Endodermal cell (in vitro differentiated cells): ENCODE results near the gene SOX8. TPM values are rescaled to one million over a fixed set of nuclear protein-coding genes. Genes with fewer than 3 reads are reported as not detected.

Experiments
- DNase-seq: peaks from one replicate; pipeline ENCODE4 v3.0.0-alpha.2; 2017
- H3K27ac ChIP-seq: 2 replicates; pipeline ENCODE4 v1.5.1; 2013; ENCODE audit warnings: mild to moderate bottlenecking, low read depth, low read length, moderate library complexity
- H3K27me3 ChIP-seq: 2 replicates; pipeline ENCODE4 v1.6.1; 2013; ENCODE audit warnings: mild to moderate bottlenecking, low read length, moderate library complexity; ENCODE audit not compliant: insufficient read depth, control insufficient read depth, poor library complexity, severe bottlenecking
- H3K36me3 ChIP-seq: 2 replicates; pipeline ENCODE4 v1.7.0; 2013; ENCODE audit warnings: mild to moderate bottlenecking, low read length, moderate library complexity; ENCODE audit not compliant: control insufficient read depth, insufficient read depth
- H3K4me1 ChIP-seq: one replicate; pipeline ENCODE4 v1.7.0; 2013; ENCODE audit warnings: low read length; ENCODE audit not compliant: control insufficient read depth, insufficient read depth
- H3K4me3 ChIP-seq: 2 replicates; pipeline ENCODE4 v1.5.1; 2013; ENCODE audit warnings: mild to moderate bottlenecking, low read length, moderate library complexity
- H3K9ac ChIP-seq: 2 replicates; pipeline ENCODE4 v1.6.1; 2013; ENCODE audit warnings: mild to moderate bottlenecking, low read length, moderate library complexity; ENCODE audit not compliant: poor library complexity, severe bottlenecking; ENCODE audit errors: extremely low read depth
- H3K9me3 ChIP-seq: 2 replicates; pipeline ENCODE4 v1.6.1; 2013; ENCODE audit warnings: mild to moderate bottlenecking, low read length, moderate library complexity; ENCODE audit not compliant: control insufficient read depth
- H3K27ac Mint-ChIP-seq: 2 replicates; pipeline ENCODE4 v1.8.0; 2020; ENCODE audit warnings: mixed read lengths
- H3K27me3 Mint-ChIP-seq: 2 replicates; pipeline ENCODE4 v1.8.0; 2021; ENCODE audit warnings: mild to moderate bottlenecking, mixed read lengths; ENCODE audit not compliant: insufficient read depth
- H3K36me3 Mint-ChIP-seq: 2 replicates; pipeline ENCODE4 v1.8.0; 2020; ENCODE audit warnings: low read depth, mixed read lengths
- H3K4me1 Mint-ChIP-seq: 2 replicates; pipeline ENCODE4 v1.8.0; 2020; ENCODE audit warnings: mixed read lengths
- H3K4me3 Mint-ChIP-seq: 2 replicates; pipeline ENCODE4 v1.8.0; 2020; ENCODE audit warnings: mild to moderate bottlenecking, moderate library complexity, mixed read lengths
- H3K9me3 Mint-ChIP-seq: 2 replicates; pipeline ENCODE4 v1.8.0; 2020; ENCODE audit warnings: mild to moderate bottlenecking, mixed read lengths
- WGBS, 2 experiments: methylation state at CpG; one replicate each; pipeline versions ENCODE4 v1.1.5 to v1.1.7; 2013; ENCODE audit warnings: missing lambda C conversion rate in 2 of 2, mixed read lengths in 1 of 2; ENCODE audit not compliant: insufficient coverage in 1 of 2, insufficient read length in 1 of 2; 5-methylcytosine and 5-hydroxymethylcytosine counted together
- total RNA-seq, 2 donors: library from RNA; stranded (reverse); fragmentation: NEBNext Ultra II Directional in 1 of 2; extraction: Animal tissue kit (Norgen Biotek cat#: 25700) in 1 of 2; gene quantifications; 2 replicates in 1 of 2; 3 replicates in 1 of 2; pipeline ENCODE4 v1.2.1, GENCODE V29; 2021
- TF ChIP-seq, protein P1 (sequence below): fragments of 200-600 bp; sonication (generic); conservative IDR thresholded peaks from 2 replicates; pipeline ENCODE4 v1.5.0; 2021; ENCODE audit warnings: antibody characterized with exemption, mild to moderate bottlenecking

The SOX8 gene
- total RNA-seq, 2 donors from 2014 or later = 0.69 to 5.1 TPM

DNA sequence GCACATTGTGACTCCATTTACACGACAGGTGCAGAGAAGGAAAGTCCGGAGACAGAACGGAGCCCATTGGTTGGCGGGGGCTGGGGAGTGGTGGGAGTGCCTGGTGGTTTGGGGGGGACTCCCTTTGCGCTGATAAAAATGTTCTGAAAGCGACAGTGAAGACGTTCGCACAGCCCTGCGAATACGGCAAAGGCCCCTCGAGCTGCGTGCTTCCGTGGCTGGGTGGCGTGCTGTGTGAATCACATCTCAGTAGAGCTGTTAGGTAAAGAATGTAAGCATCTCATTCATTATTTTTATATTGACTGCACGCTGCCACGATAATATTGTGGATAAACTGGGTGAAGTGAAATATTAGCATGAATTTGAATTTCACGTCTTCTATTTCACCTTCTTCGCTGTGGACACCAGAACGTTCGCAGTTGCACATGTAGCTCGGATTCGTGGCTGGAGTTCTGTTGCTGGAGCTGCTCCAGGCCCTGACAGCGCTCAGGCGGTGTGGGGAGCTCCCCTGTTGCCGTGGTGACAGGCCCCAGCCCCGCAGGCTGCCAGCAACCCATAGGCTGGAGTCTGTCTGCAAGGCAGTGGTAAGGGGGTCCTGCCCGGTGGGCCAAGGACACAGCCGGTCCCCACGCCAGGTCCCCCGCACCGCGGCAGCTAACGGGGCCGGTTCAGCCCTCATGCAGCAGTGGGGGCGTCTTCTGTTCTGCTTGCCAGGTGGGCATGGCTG lies 44.6 kb downstream of the SOX8 start:
- DNase-seq = no peak
- H3K27me3 Mint-ChIP-seq = no peaks in the 10 kb centered on the region
- no peak overlapping the region for H3K9ac ChIP-seq
- H3K9me3 Mint-ChIP-seq = no peaks in the 10 kb centered on the region
- no peak overlapping the region for H3K27ac Mint-ChIP-seq
- TF ChIP-seq, protein P1, sequence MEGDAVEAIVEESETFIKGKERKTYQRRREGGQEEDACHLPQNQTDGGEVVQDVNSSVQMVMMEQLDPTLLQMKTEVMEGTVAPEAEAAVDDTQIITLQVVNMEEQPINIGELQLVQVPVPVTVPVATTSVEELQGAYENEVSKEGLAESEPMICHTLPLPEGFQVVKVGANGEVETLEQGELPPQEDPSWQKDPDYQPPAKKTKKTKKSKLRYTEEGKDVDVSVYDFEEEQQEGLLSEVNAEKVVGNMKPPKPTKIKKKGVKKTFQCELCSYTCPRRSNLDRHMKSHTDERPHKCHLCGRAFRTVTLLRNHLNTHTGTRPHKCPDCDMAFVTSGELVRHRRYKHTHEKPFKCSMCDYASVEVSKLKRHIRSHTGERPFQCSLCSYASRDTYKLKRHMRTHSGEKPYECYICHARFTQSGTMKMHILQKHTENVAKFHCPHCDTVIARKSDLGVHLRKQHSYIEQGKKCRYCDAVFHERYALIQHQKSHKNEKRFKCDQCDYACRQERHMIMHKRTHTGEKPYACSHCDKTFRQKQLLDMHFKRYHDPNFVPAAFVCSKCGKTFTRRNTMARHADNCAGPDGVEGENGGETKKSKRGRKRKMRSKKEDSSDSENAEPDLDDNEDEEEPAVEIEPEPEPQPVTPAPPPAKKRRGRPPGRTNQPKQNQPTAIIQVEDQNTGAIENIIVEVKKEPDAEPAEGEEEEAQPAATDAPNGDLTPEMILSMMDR = no peak
- no peak overlapping the region for H3K27ac ChIP-seq
- WGBS, 2 experiments = 85 to 90% methylated on average over 19 to 35 of the region's 35 CpGs
- H3K4me3 Mint-ChIP-seq = no peak overlapping the region
- no peaks in the 10 kb centered on the region for H3K4me1 Mint-ChIP-seq
- no peaks in the 10 kb centered on the region for H3K9me3 ChIP-seq
- no peaks in the 10 kb centered on the region for H3K36me3 Mint-ChIP-seq
- no peaks in the 10 kb centered on the region for H3K4me1 ChIP-seq
- H3K27me3 ChIP-seq = peaks cover 6% of the 10 kb centered on the region
- H3K36me3 ChIP-seq = no peaks in the 10 kb centered on the region
- no peak overlapping the region for H3K4me3 ChIP-seq

DNA sequence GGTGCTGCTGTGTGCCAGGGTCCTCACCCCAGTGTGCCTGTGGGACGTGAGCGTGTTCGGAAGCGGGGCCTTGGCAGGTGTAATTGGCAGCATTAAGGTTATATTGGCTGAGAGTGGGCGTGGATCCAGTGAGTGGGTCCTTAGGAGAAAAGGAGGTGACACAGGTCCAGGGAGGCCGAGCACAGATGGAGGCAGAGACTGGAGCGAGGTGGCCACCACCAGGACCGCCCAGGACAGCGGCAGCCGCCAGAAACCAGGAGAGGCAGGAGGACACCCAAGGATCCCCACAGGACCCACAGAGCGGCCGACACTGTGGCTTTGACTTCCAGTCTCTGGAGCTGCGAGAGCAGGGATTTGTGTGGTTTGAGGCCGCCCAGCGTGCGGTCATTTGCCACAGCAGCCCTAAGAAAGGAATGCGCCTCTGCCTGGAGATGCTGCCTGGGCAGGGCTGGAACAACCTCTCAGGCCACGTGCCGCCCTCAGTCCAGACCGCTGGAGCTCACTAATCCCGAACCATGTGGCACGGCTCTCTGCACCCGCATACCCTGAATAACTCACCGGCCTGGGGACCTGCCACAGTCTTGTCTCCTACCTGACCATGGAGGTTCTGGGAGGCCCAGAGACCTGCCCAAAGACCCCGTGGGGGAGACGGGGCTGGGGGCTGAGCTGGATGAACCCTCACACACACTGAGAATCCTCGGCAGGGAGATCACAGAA lies 45.4 kb downstream of the SOX8 start:
- WGBS, 2 experiments = 91 to 96% methylated on average over 24 to 27 of the region's 27 CpGs
- DNase-seq = no peak
- Histone ChIP-seq H3K27ac (no peak overlapping the region), H3K9ac (no peak overlapping the region), H3K4me1 (no peaks in the 10 kb centered on the region), H3K9me3 (no peaks in the 10 kb centered on the region), H3K27me3 (peaks cover 6% of the 10 kb centered on the region), H3K36me3 (no peaks in the 10 kb centered on the region), H3K4me3 (no peak overlapping the region)
- TF ChIP-seq, protein P1 = no peak
- H3K27ac Mint-ChIP-seq = no peak overlapping the region
- H3K27me3 Mint-ChIP-seq = no peaks in the 10 kb centered on the region
- H3K4me3 Mint-ChIP-seq = no peak overlapping the region
- H3K4me1 Mint-ChIP-seq = no peaks in the 10 kb centered on the region
- H3K36me3 Mint-ChIP-seq = no peaks in the 10 kb centered on the region
- H3K9me3 Mint-ChIP-seq = no peaks in the 10 kb centered on the region

DNA sequence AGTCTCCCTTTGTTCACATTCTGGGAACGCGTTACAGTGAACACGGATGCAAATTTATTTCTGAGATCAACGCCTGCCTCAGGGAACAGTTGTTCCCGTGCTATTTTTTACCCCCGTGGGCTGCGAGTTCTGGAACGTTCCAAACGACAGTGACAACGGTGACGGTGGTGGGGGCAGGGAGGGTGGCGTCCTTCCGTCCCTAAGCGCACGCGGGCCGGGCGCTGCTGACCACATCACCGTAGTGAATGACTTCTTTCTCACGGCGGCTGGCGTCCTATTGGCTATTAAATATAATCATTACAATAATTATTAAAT lies 45.9 kb downstream of the SOX8 start:
- TF ChIP-seq, protein P1 = no peak
- H3K27me3 ChIP-seq = peaks cover 6% of the 10 kb centered on the region
- H3K9me3 ChIP-seq = no peaks in the 10 kb centered on the region
- WGBS, 2 experiments = 95% methylated on average over 16 to 18 of the region's 22 CpGs
- Mint-ChIP-seq H3K27ac (no peak overlapping the region), H3K36me3 (no peaks in the 10 kb centered on the region), H3K4me3 (no peak overlapping the region), H3K9me3 (no peaks in the 10 kb centered on the region), H3K27me3 (no peaks in the 10 kb centered on the region), H3K4me1 (no peaks in the 10 kb centered on the region)
- no peak overlapping the region for H3K4me3 ChIP-seq
- DNase-seq = no peak
- no peaks in the 10 kb centered on the region for H3K36me3 ChIP-seq
- H3K4me1 ChIP-seq = no peaks in the 10 kb centered on the region
- no peak overlapping the region for H3K27ac ChIP-seq
- H3K9ac ChIP-seq = no peak overlapping the region
